SK-N-MC (cell line): ENCODE data around the gene GADD45GIP1.

ENCODE experiments used
- DNase-seq: peaks from one replicate; pipeline ENCODE4 v3.0.0-alpha.2; 2011; ENCODE audit warnings: low read depth, low spot score
- H3K27ac ChIP-seq: fragments of 200-600 bp; sonication (generic); 2 replicates; pipeline ENCODE4 v1.5.1; 2016; ENCODE audit warnings: mixed run types
- H3K36me3 ChIP-seq: fragments of 200-600 bp; sonication (generic); 2 replicates; pipeline ENCODE4 v1.6.1; 2017; ENCODE audit warnings: antibody characterized with exemption, low read length, mixed read lengths; ENCODE audit not compliant: insufficient read depth
- H3K4me3 ChIP-seq: fragments of 200-600 bp; sonication (generic); 2 replicates; pipeline ENCODE4 v1.5.1; 2016
- H3K9ac ChIP-seq: fragments of 200-600 bp; sonication (generic); 2 replicates; pipeline ENCODE4 v1.8.0; 2017; ENCODE audit warnings: mixed run types, mixed read lengths; ENCODE audit not compliant: insufficient read length
- H3K9me3 ChIP-seq: fragments of 200-600 bp; sonication (generic); 2 replicates; pipeline ENCODE4 v1.6.1; 2017; ENCODE audit warnings: low read depth, mild to moderate bottlenecking, antibody characterized with exemption, low read length, moderate library complexity, mixed read lengths
- EZH2 ChIP-seq: fragments of 200-600 bp; sonication (generic); IDR thresholded peaks from one replicate; pipeline ENCODE4 v1.6.1; 2017; ENCODE audit warnings: antibody characterized with exemption
- FOXP2 ChIP-seq: optimal IDR thresholded peaks from 2 replicates; pipeline ENCODE3; 2011; ENCODE audit warnings: mild to moderate bottlenecking, moderate library complexity; ENCODE audit not compliant: insufficient read depth; ENCODE audit errors: extremely low read length, control extremely low read depth
- POLR2AphosphoS5 ChIP-seq: IDR thresholded peaks from 2 replicates; pipeline ENCODE4 v1.6.1; 2012; ENCODE audit warnings: mild to moderate bottlenecking, low read depth, low read length, borderline replicate concordance

GADD45GIP1 gene

DNA sequence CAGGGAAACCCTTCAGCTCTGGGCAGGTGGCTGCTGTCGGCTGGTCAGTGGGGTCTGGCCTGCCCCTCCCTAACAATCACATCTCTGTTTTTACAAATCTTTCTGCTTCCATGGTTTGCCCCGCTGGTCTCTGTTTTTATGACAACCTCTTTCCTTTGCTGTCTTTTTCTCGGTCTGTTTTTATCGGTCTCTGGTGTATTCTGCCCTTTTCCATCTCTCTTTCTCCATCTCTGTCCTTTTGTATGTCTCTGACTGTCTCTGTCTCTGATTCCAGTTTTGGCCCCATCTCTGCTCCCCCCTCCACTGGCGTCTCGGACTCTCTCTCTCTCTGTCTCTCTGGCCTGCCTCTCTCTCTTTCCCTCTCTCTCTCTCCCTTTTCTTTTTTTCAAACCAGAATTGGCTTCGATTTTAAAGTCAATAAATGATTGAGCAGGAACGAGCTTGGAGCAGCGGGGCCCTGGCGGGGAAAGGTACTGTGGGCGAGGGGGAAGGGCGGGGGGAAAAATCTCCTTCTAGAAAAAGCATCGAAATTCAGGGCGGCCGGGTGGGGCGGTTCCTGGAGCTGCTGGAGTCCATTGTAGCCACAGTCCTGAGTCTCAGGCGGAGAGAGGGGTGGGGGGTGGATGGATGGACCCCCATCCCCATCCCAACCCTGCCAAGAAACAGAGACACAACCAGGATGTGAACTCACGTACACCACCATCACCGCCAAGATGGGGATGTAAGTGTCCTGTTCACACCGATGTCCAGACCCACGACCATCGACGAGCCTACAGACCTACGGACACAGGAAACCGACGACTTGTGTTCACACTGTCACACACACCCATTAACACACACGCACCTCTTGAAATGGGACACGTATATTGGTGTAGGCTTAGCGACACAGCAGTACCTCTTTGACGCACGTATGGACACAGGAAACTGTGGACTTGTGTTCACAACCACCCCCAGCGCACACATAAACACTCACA lies 41.2 kb upstream of the GADD45GIP1 start:
- Histone ChIP-seq H3K9ac (no peak overlapping the region), H3K9me3 (no peaks in the 10 kb centered on the region), H3K27ac (peak overlapping the region; percentile 74), H3K36me3 (peaks cover 4% of the 10 kb centered on the region; the same call in 1 of the 2 replicates), H3K4me3 (no peak overlapping the region)
- TF ChIP-seq FOXP2: no peak
- TF ChIP-seq POLR2AphosphoS5: no peak
- TF ChIP-seq EZH2: no peak
- no peak for DNase-seq

DNA sequence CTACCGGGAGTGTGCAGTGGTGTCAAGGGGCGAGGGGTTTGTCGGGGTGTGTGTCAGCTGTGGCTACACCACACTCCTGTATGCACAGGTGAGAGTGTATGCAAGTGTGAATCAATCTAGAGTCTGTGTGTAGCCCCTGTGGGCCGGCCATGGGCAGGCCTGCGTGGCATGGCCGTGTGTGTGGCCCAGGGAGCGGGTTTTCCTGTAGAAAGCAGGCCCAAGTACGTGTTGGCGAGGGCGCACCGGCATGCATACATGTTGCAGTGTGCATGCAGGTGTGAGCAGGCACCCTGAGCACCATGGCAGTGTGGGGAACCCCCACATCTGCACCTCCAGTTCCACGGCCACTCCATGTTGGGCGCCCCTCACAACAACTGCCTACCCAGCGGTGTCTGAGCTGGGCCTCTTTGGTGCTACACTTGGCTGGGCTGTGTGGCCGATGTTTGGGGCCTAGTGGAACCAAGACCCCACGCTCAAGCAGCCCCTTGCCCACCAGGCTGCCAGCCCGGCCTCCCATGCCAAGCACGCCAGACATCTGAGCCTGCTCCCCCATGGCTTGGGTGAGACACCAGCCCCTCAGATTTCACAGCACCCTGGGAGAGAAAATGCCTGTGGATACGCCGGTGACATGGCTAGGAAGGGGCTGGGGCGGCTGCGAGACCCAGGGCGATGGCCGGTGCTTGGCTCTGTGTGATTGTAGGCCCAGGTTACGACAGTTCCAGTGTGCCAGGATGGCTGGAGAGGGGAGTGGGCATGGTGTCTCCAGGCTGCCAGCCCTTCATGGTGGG lies 40.4 kb upstream of the GADD45GIP1 start:
- Histone ChIP-seq H3K4me3 (peak overlapping the region; percentile 92), H3K27ac (peak overlapping the region; percentile 74), H3K9me3 (no peaks in the 10 kb centered on the region), H3K36me3 (peaks cover 4% of the 10 kb centered on the region; the same call in 1 of the 2 replicates), H3K9ac (peak overlapping the region; percentile 47)
- no peak for DNase-seq
- TF ChIP-seq FOXP2 (no peak), EZH2 (no peak), POLR2AphosphoS5 (no peak)

DNA sequence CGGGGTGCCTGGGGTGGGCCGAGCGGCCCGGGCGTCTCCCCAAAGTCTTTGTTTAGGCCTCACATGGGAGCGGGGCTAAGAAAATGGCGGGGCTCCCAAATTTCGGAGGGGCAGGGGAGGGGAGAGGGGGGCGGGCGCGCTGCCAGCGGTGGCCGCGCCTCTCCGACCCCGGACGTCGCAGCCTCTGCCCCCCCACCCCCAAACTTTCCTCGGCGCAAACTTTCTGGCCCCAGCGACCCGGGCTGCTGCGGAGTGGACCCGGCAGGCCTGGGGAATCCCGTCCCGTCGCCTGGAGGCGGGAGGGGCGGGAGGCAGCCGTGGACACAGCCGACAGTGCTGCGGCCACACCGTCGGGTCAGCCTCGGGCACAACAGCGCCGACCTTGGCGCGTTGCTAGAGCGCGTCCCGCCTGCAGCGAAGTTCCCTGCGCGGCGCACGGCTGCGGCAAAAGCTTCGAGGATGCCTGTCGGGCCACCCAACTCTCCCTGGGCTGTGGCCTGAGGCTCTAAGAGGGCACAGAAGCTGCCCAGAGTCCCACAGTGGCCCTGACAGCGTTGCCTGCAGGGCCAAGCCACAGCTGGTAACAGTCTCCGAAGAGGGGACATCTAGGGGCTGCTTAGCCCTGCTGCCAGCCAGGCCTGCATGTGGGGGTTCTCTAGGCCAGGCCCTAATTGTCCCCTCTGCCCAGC lies 39.5 kb upstream of the GADD45GIP1 start:
- Histone ChIP-seq H3K9ac (peak overlapping the region; percentile 88), H3K9me3 (no peaks in the 10 kb centered on the region), H3K36me3 (peaks cover 4% of the 10 kb centered on the region; the same call in 1 of the 2 replicates), H3K27ac (no peak overlapping the region), H3K4me3 (peak overlapping the region; percentile 92)
- no peak for TF ChIP-seq FOXP2
- no peak for TF ChIP-seq POLR2AphosphoS5
- no peak for TF ChIP-seq EZH2
- no peak for DNase-seq

DNA sequence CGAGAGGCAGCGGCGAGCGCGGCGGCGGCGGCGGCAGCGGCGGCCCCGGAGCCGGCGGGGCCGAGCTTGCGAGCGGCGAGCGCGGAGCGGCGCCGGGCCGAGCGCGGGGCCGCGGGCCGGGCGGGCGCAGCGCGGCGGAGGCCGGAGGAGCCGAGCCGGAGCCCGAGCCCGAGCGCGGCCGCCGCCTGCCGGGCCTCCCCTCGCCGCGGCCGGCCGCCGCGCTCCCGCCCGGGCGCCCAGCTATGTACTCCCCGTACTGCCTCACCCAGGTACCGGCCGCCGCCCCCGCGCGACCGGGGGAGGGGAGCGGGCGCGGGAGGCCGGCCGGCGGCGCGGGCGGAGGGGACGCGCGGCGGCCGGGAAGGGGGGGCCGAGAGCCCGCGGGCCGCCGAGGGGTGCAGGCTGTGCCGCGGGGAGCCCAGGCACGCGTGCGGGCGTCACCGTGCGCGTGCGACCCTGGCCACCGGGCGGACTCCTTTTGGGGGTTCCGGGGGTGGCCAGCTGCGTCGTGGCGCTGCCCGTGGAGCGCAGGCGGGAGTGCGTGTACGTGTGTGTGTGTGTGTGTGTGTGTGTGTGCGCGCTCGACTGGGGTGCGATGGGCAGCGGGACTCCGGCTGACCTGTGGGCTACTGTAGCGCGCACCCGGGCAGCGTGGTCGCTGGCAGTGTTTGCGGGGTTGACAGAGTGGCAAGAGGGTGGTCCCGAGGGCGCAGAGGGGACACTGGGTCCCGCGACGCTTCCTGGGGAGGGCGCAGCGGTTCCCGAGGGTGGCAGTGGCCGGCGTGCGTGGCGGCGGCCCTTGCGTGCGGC lies 38.8 kb upstream of the GADD45GIP1 start:
- peak overlapping the region; percentile 88 for H3K9ac ChIP-seq
- no peaks in the 10 kb centered on the region for H3K9me3 ChIP-seq
- H3K27ac ChIP-seq: no peak overlapping the region
- DNase-seq: no peak
- no peak for TF ChIP-seq FOXP2
- no peak for TF ChIP-seq POLR2AphosphoS5
- TF ChIP-seq EZH2: no peak
- H3K36me3 ChIP-seq: peaks cover 4% of the 10 kb centered on the region; the same call in 1 of the 2 replicates
- H3K4me3 ChIP-seq: peak overlapping the region; percentile 92

DNA sequence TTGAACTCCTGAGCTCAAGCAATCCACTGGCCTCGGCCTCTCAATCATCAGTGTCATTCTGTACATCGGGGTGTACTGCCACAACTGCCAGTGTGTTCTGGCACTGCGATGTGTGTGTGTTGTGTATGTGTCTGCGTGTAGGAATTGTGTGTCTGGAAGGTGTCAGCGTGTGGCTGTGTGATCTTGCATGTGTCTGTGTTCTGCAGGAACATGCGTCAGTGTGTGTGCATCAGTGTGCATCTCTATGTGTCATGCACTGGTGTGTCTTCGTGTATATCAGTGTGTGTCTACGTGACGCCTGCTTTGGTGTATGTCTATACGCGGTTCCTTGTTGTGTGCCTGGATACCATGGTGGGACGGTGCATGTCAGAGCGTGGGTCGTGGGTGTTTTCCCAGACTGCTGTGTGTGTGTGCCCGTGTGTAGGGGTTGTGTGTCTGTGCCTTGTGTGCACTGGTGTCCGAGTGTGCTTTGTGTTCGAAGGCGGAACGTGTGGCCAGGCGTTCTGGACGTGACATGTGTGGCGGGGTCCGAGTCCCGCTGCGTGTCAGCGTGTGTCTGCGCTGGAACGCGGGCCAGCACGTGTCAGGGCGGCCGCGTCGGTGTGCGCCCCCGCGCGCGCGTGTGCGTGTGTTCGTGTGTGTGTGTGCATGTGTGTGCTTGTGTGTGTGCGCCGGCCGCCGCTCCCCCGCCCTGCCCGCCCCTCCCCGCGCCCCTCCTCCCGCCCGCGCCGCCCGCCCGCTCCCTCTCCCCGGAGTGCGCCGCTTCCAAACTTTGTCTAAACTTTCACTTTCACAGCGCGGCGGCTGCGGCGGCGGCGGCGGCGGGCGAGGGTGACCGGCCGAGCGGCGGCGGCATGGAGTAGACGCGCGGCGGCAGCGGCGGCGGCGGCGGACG lies 37.9 kb upstream of the GADD45GIP1 start, which contains the start of gene NFIX:
Gene NFIX (plus strand): TSS at position 775 of the 895 bp plus-strand sequence. CDS start 363 bp downstream, outside the sequence.
- Histone ChIP-seq H3K27ac (no peak within 1 kb of the TSS), H3K4me3 (peak within 1 kb of the TSS; percentile 92), H3K36me3 (peaks cover 4% of the 10 kb centered on the region; the same call in 1 of the 2 replicates), H3K9me3 (no peaks in the 10 kb centered on the region), H3K9ac (peak within 1 kb of the TSS; percentile 88)
- peak; percentile 29; the same call in 1 of the 2 replicates for TF ChIP-seq POLR2AphosphoS5
- no peak for TF ChIP-seq EZH2
- no peak for DNase-seq

DNA sequence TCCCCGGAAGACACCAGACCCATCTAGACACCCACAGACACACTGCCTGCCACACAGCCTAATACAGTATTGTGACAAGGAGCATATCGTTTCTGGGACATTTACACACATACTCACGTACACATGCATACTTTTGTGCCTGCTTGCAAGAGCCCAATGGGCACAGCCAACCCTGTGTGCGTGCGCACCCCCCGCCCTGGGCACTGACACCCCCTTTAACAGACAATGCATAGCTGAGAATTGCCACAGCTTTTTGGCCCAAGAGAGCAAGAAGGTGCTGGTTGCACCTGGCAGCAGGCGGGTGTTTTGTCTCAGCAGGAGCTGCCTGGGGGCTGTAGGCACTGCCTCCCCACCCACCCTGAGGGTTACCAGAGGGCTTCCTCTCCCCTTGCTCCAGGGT lies 36.5 kb upstream of the GADD45GIP1 start:
- H3K9ac ChIP-seq: no peak overlapping the region
- no peak overlapping the region for H3K27ac ChIP-seq
- no peaks in the 10 kb centered on the region for H3K9me3 ChIP-seq
- no peak for DNase-seq
- H3K4me3 ChIP-seq: no peak overlapping the region
- H3K36me3 ChIP-seq: peaks cover under 1% of the 10 kb centered on the region; the same call in 1 of the 2 replicates
- TF ChIP-seq FOXP2: no peak

DNA sequence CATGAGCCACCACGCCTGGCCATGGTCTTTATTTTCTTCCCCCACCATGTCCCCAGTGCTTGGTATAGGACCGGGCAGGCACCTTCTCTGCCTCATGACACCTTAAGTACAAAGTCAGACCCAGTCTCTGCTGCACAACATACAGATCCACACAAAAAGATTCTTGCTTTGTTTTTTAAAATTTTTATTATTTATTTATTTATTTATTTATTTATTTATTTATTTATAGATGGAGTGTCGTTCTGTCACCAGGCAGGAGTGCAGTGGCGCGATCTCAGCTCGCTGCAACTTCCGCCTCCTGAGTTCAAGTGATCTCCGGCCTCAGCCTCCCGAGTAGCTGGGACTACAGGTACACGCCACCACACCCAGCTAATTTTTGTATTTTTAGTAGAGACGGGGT lies 35.7 kb upstream of the GADD45GIP1 start:
- TF ChIP-seq EZH2: no peak
- no peak for TF ChIP-seq FOXP2
- Histone ChIP-seq H3K9ac (no peak overlapping the region), H3K9me3 (no peaks in the 10 kb centered on the region), H3K4me3 (no peak overlapping the region), H3K36me3 (no peaks in the 10 kb centered on the region), H3K27ac (no peak overlapping the region)
- no peak for DNase-seq
